OCI-LY3 (cell line): Measurements from ENCODE around the gene SPCS2.
"Not testable (repeated sequence)": the region's sequence is repeated elsewhere in the genome, so short reads cannot be mapped to it uniquely, and the experiment has no call there.

Experiments
- H2AFZ ChIP-seq: fragments of 200-600, 300-600 bp; shearing (Covaris generic); 2 replicates; pipeline ENCODE4 v1.6.0; 2014; ENCODE audit warnings: antibody characterized with exemption, low read depth, low read length
- H3K27ac ChIP-seq: fragments of 200-600, 300-600 bp; sonication (generic); 2 replicates; pipeline ENCODE4 v1.5.1; 2014; ENCODE audit warnings: mild to moderate bottlenecking, low read length, moderate library complexity, mixed read lengths
- H3K27me3 ChIP-seq: fragments of 200-600, 300-600 bp; sonication (generic); 2 replicates; pipeline ENCODE4 v1.6.1; 2014; ENCODE audit warnings: low read depth, low read length, mixed read lengths
- H3K36me3 ChIP-seq: fragments of 200-600, 300-600 bp; sonication (generic); replicated peaks from 2 replicates; pipeline ENCODE3; 2014; ENCODE audit warnings: low read depth, low read length, mixed read lengths
- H3K4me1 ChIP-seq: fragments of 300-600, 200-600 bp; sonication (generic); 2 replicates; pipeline ENCODE4 v1.6.1; 2014; ENCODE audit warnings: low read length, mixed read lengths
- H3K4me2 ChIP-seq: fragments of 200-600, 300-600 bp; sonication (generic); 2 replicates; pipeline ENCODE4 v1.6.1; 2014; ENCODE audit warnings: low read length, mixed read lengths
- H3K4me3 ChIP-seq: fragments of 300-600, 200-600 bp; sonication (generic); 2 replicates; pipeline ENCODE4 v1.5.1; 2014; ENCODE audit warnings: antibody characterized with exemption, mild to moderate bottlenecking, low read length, moderate library complexity
- H3K79me2 ChIP-seq: fragments of 300-600, 200-600 bp; shearing (Covaris generic); 2 replicates; pipeline ENCODE4 v1.6.1; 2014; ENCODE audit warnings: mild to moderate bottlenecking, low read length, mixed read lengths
- H3K9ac ChIP-seq: fragments of 300-600, 200-600 bp; shearing (Covaris generic); 2 replicates; pipeline ENCODE4 v1.6.0; 2014; ENCODE audit warnings: mild to moderate bottlenecking, low read length, moderate library complexity
- H3K9me3 ChIP-seq: fragments of 200-600, 300-600 bp; shearing (Covaris generic); 2 replicates; pipeline ENCODE4 v1.6.1; 2014; ENCODE audit warnings: low read length, mixed read lengths; ENCODE audit not compliant: insufficient read depth
- H4K20me1 ChIP-seq: fragments of 200-600, 300-600 bp; sonication (generic); 2 replicates; pipeline ENCODE4 v1.6.1; 2016; ENCODE audit warnings: low read length, mixed read lengths; ENCODE audit not compliant: insufficient read depth
- CTCF ChIP-seq: fragments of 200-600, 300-600 bp; sonication (generic); IDR thresholded peaks from 2 replicates; pipeline ENCODE4 v1.5.1; 2014; ENCODE audit warnings: antibody characterized with exemption, low read length, low read depth
- EZH2phosphoT487 ChIP-seq: fragments of 200-600 bp; shearing (Covaris generic); IDR thresholded peaks from 2 replicates; pipeline ENCODE4 v1.6.1; 2018; ENCODE audit warnings: antibody characterized with exemption, mixed run types, low read depth

The SPCS2 gene

DNA sequence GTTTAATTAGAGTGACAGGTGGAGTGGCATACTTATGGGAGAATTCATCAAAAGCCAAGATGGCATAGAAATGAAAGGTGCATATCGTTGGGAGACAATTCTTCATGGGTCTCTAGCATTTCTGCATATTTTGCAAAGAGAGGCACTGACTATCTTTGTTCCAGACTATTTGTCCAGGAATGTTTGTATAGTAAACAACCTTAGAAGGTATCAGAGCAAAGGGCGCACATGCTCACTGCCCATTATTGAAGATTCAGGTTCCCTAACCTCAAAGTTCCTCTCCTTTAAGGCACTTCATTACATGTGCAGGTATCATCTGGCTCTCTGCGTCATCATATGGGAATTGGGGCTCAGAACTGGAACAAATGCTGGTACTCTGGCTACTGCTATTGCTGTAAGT lies 35.0 kb downstream of the SPCS2 start:
- TF ChIP-seq EZH2phosphoT487: no peak
- no peak for TF ChIP-seq CTCF
- Histone ChIP-seq H3K9me3 (no peaks in the 10 kb centered on the region), H3K27ac (no peak overlapping the region), H4K20me1 (peaks cover 5% of the 10 kb centered on the region), H3K27me3 (no peaks in the 10 kb centered on the region), H3K4me3 (no peak overlapping the region), H2AFZ (no peak overlapping the region), H3K36me3 (peaks cover 21% of the 10 kb centered on the region), H3K9ac (no peak overlapping the region), H3K4me1 (peaks cover 10% of the 10 kb centered on the region), H3K4me2 (no peak overlapping the region), H3K79me2 (peaks cover 3% of the 10 kb centered on the region; the same call in 1 of the 2 replicates)

GRCh38 chr11:74984730-74985129 lies 35.7 kb downstream of the SPCS2 start:
- H3K27me3 ChIP-seq: no peaks in the 10 kb centered on the region
- no peak overlapping the region for H3K4me3 ChIP-seq
- no peak for TF ChIP-seq EZH2phosphoT487
- no peak for TF ChIP-seq CTCF
- H4K20me1 ChIP-seq: peaks cover 2% of the 10 kb centered on the region
- peaks cover 13% of the 10 kb centered on the region for H3K4me1 ChIP-seq
- H3K27ac ChIP-seq: no peak overlapping the region
- H3K4me2 ChIP-seq: no peak overlapping the region
- peaks cover 9% of the 10 kb centered on the region for H3K79me2 ChIP-seq
- peaks cover 14% of the 10 kb centered on the region for H3K36me3 ChIP-seq
- no peak overlapping the region for H2AFZ ChIP-seq
- H3K9ac ChIP-seq: no peak overlapping the region
- H3K9me3 ChIP-seq: no peaks in the 10 kb centered on the region

DNA sequence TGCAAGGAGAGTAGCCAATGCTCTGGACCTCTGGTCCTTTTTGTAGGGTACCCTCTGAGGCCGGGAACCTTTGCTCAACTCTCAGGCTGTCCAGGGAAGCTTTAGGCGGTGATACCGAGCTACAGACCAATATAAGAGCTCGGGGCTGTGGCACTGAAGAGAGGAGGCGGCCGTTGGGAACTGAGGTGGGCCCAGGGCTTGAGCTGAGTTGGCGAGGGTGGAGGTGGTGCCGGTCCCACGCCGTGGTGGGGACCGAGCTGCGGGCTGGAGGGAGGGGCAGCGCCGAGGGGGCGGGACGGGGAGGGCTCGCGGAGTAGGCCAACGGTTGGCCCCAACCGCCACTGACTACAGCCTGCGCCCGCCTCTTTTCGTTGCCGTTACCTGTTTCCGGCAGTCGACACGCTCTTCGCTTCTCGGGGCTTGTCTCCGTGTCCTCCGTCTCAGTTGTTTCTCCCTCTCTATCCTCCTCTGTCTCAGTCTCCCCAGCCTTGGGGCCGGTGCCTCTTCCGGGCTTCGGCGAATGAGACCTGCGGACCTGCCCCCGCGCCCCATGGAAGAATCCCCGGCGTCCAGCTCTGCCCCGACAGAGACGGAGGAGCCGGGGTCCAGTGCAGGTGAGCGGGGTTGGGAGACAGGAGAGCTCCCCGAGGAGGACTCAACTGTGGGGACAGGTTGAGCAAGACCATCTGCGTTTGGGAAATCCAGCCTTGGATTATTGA lies 39.6 kb downstream of the SPCS2 start, which contains the start of gene NEU3:
NEU3 (plus strand) TSS at position 393 of the 719 bp plus-strand sequence; CDS start at position 521, 128 bp downstream.
- Histone ChIP-seq H3K9ac (peak within 1 kb of the TSS; percentile 86), H2AFZ (peak within 1 kb of the TSS; percentile 91), H3K79me2 (peaks cover 19% of the 10 kb centered on the region), H3K9me3 (no peaks in the 10 kb centered on the region), H4K20me1 (no peaks in the 10 kb centered on the region), H3K4me2 (peak within 1 kb of the TSS; percentile 92), H3K27me3 (no peaks in the 10 kb centered on the region), H3K4me3 (peak within 1 kb of the TSS; percentile 91), H3K27ac (peak within 1 kb of the TSS; percentile 45), H3K36me3 (peaks cover 8% of the 10 kb centered on the region), H3K4me1 (peaks cover 26% of the 10 kb centered on the region)
- TF ChIP-seq EZH2phosphoT487: no peak
- TF ChIP-seq CTCF: no peak

GRCh38 chr11:74989260-74989638 lies 40.2 kb downstream of the SPCS2 start:
- H3K9me3 ChIP-seq: no peaks in the 10 kb centered on the region
- H4K20me1 ChIP-seq: no peaks in the 10 kb centered on the region
- H3K27me3 ChIP-seq: no peaks in the 10 kb centered on the region
- H2AFZ ChIP-seq: peak overlapping the region; percentile 91
- H3K4me1 ChIP-seq: peaks cover 26% of the 10 kb centered on the region
- TF ChIP-seq EZH2phosphoT487 (no peak), CTCF (no peak)
- H3K27ac ChIP-seq: peak overlapping the region; percentile 45
- peaks cover 8% of the 10 kb centered on the region for H3K36me3 ChIP-seq
- peak overlapping the region; percentile 86 for H3K9ac ChIP-seq
- H3K79me2 ChIP-seq: peaks cover 19% of the 10 kb centered on the region
- H3K4me2 ChIP-seq: peak overlapping the region; percentile 92
- H3K4me3 ChIP-seq: peak overlapping the region; percentile 91

- H3K4me2 ChIP-seq: peak overlapping the region; percentile 92
- peaks cover 17% of the 10 kb centered on the region for H3K36me3 ChIP-seq
- peaks cover 19% of the 10 kb centered on the region for H3K79me2 ChIP-seq
- not testable (repeated sequence) for H3K27ac ChIP-seq, H3K27me3 ChIP-seq, H3K9ac ChIP-seq, H4K20me1 ChIP-seq, H3K9me3 ChIP-seq, H2AFZ ChIP-seq
- peak overlapping the region; percentile 91; the same call in 1 of the 2 replicates for H3K4me3 ChIP-seq
- peaks cover 23% of the 10 kb centered on the region for H3K4me1 ChIP-seq
Measured at GRCh38 chr11:74990150-74990549, 41.1 kb downstream of the SPCS2 start.
